NCI-H1694 (cell line): Measurements from ENCODE around the gene JOSD1.
"Not testable (repeated sequence)": the region's sequence is repeated elsewhere in the genome, so short reads cannot be mapped to it uniquely, and the experiment has no call there.

ENCODE experiments used
- DNase-seq: peaks from one replicate; lab custom pipeline; 2025; lab: John Stamatoyannopoulos, UW

The JOSD1 gene

DNA sequence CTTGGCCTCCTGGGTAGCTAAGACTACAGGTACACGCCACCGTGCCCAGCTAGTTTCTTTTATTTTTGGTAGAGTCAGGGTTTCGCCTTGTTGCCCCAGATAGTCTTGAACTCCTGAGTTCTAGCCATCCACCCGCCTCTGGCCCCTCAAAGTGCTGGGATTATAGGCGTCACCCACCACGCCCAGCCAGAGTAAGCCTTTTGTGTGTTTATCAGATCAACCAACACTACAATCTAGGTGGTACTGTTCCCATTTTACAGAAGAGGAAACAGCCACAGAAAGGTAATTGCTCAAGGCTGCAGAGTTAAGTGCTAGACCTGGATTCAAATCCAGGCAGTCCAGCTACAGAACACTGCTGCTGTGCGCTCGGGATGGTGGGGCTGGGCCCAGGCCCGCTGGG is 15.8 kb downstream of the JOSD1 start:
- DNase-seq = no peak

DNA sequence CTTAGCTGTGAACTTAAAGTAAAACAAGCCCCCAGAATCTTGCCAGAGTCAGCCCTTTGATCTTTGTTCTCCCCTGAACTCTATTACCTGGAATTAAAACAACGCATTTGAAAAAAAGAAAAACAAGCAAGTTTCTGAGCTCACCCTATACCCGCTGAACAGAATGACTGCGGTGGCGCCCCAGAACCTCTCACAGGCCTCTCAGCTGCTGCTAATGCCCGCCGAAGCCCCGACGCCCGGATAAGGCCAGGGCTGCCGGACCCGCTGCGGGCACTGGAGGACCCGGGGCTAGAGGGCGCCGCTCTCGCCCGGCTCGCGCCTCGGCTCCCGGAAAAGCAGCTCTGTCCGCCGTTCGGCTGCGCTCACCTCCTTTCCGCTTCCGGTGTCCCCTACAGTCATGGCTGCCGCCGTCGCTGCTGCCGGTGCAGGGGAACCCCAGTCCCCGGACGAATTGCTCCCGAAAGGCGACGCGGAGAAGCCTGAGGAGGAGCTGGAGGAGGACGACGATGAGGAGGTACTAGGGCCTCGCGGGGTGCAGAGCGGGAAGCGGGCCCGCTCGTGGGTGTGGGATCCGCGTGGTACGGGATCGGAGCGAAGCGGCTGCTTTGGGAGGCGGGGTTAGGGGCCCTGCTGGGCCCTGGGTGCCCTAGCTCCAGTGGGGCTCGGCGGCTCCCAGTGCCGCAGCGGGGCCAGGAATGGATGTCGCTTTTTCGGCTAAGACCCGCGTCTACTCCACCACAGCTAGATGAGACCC is 19.0 kb downstream of the JOSD1 start, which contains the start of gene TOMM22:
Gene TOMM22 (plus strand): TSS at position 376 of the 754 bp plus-strand sequence. CDS start 22 bp downstream, at position 398.
- peak; percentile 50 for DNase-seq

DNA sequence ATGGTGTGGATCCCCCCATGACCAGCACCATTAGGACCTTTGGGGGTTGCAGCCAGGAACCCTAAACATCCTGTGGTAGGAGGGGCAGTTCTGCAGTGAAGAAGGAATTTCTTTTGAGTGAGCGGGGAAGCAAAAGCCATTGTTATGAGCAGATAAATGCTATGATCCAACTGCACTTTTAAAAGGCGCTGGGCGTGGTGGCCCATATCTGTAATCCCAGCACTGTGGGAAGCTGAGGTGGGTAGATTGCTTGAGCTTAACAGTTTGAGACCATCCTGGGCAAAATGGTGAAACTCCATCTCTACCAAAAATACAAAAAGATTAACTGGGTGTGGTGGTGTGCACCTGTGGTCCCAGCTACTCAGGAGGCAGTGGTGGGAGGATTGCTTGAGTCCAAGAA is 24.9 kb downstream of the JOSD1 start:
- no peak for DNase-seq

DNA sequence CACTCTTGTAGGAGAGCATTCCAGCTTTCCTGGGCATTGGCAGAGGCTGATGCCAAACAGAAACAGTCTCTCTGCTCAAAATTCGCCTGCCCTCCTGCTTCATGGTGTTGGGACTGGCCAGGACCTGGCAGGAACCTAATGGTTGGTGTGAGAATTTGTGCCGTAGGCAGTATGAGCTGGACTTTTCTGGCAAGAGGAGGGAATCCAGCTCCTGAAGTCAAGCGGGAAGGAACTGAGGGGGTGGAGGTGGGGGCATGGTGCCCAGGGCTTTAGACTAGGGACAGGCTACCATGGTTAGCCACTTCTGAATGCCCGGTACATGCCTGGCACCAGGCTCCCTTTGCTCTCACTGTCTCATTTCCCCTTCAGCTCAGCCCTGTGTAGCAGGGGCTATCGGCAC is 25.9 kb downstream of the JOSD1 start:
- DNase-seq = no peak

DNA sequence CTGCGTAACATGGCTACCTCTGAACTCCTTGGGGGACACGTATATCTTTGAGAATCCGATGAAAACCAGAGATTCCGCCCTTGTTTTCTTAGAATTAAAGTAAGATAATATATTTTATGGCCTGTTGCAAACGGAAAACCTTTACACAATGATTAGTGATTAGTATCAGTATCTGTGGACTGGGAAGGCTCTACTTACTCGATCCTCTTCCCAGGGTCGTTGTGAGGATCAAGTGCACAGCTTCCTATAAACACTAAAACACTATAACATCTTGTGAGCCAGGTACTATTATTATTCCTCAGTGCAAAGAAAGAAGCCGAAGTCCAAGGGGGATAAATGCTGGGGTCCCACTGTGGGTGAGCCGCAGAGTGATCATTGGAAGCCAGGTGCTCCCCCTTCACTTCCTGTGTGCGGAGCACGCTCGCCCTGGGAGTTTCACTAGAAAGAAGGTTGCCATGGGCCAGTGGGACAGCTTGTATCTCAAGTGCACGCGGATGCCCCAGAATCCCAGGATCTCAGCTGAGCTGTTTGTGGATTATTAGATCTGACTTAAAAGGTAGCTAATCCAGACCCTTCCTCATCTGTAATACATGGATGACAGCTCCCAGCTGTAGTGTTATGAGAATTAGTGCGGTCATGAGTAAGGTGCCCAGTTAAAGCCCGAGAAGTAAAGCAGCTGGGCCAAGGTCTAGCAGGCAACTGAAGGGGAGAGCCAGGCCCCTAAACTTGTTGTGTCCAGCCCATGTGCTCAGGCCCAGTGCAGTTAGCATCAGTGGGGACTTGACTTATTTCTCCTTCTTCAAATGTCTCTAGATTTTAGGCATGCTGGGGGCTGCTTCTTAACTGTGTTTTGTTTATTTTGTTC is 43.5 kb downstream of the JOSD1 start:
- no peak for DNase-seq

DNA sequence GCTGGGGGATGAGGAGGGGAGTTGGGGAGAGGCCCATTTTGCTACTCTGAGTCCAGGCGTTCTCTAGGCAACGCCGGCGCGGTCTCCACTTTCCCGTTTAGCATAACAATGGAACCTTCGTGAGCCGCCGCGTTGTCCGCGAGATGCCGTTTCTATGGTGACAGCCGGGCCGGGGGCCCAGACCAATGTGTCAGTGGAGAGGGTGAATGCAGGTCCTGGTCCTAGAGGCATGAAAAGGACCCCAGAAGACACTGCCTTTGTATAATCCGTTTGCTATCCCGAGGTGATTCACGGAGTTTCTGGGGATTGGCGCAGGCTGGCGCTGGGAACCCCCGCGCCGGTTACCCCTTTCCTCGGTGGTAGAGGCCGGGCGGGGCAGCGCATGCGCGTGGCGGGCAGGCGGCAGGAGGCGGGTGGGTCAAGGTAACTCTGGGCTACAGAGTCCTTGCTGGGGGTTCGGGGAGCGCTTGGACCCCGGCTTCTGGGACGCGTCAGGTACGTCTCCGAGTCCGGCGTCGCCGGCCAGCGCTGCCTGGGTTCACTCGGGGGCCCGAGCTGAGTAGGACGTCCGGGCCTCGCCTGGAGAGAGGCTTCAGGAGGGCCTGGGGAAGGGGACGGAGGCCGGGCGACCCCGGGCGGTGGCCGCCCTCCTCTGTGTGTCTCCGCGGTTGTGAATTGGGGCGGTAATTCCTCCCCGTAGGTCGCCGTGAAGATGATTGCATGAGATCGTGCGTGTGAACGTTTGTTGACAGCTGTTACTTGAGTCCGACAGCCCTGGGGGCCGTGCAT is 44.3 kb downstream of the JOSD1 start, which contains the start of the genes CBY1 and FAM227A:
Gene CBY1 (plus strand): TSS at position 383 of the 789 bp plus-strand sequence. CDS start 11,417 bp downstream, outside the sequence.
Gene FAM227A (minus strand): TSS at position 137 of the 789 bp plus-strand sequence. CDS start 6,224 bp downstream, outside the sequence.
- peak; percentile 56 for DNase-seq

DNA sequence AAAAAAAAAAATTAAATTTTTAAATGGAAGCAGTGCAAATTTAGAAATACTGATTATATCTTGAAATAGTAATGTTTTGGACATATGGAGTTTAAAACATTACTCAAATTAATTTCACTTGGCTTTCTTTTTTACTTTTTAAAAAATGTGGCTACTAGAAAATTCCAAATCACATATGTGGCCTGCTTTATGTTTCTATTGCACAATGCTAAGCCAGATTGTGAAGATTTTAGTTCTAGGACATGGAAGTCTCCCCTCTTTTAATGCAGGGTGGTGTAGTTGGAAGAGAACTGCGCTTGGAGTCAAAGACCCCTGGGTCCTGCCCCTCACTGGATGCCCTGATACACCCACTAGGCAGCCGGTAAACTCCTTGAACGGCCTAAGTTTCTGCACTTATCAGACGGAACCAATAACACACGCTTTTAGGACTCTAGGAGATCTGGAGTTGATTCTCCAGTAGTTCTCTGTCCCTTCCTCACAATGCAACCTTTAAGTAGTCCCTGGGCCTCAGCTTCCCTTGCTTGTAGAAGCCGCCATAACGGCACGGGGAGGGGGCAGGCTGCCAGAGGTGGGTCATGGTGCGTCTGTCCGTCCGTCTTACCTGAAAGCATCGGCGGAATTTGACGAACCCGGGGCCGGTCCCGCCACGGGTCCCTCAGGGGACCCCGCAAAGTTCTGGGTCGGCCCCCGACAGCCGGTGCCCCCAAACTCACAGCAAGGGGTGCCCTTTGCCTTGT is 45.1 kb downstream of the JOSD1 start:
- no peak for DNase-seq

DNA sequence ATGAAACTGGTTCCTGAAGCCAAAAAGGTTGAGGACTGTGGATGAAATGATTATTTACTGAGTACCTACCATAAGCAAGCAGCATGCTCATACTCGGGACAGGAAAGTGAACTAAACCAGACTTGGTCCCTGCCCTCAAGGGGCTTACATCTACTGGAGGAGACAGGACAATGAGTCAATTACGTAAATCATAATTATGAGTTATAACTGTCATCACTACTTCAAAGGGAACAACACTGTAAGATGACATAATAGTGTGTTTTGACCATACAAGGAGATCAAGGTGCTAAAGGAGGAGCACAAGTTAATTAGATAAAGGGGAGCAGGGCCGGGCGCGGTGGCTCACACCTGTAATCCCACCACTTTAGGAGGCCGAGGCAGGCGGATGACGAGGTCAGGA is 47.0 kb downstream of the JOSD1 start:
- DNase-seq = no peak

DNA sequence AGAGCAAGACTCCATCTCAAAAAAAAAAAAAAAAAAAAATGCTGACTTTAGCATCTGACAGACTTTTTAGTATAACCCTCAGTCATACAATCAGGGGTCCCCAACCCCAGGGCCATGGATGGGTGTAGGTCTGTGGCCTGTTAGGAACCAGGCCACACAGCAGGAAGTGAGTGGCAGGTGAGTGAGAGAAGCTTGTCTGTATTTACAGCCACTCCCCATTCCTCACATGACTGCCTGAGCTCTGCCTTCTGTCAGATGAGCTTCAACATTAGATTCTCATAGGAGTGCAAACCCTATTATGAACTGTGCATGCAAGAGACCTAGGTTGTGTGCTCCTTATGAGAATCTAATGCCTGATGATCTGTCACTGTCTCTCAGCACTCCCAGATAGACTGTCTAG is 47.9 kb downstream of the JOSD1 start:
- DNase-seq = no peak

DNA sequence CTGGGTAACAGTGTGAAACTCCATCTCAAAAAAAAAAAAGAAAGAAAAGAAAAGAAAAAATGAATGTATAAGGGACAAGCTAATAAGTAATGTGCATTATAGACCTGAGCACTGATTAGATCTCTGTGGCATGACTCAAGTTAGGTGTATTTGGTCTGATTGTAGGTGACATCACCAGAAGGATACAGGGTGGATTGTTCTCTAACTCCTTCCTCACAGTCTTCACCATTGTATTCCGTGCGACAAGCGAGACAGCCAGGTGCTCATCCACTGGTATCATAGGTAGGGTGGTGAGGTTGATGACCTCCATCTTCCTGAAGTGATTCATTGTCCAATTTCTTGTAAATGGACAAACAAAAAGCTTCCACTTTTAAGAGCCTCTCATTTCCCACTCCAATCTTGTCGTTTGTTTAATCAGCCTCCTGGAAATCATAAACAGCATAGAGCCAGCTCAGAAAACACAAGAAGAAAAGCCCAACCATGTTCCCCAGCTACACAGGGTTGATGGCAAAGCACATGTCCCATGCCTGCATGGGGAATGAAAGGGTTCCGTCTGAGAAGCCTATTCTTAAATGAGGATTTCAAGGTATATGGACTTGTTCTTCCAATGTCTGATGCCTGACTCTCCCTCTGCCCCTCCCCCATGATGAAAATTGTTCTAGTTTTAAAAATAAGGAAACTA is 50.8 kb downstream of the JOSD1 start:
- no peak for DNase-seq

DNA sequence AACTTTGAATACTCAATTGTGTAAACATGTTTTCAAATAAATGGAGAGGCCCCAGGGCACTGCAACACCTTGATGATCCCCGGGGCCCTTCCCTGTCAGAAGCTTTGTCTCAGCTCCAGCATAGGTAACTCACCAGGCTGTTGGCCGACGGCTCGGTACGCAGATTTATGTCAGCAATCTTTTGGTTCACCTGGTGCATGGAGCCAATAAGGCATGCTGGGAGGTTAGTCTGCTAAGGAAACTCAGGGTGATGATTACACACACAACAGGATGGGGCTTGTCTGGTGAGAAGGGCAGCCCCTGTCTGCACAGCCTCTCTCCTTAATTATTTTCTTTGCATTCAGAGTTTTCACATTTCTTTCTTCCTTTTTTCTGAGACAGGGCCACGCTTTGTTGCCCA is 55.3 kb downstream of the JOSD1 start:
- DNase-seq = no peak

DNA sequence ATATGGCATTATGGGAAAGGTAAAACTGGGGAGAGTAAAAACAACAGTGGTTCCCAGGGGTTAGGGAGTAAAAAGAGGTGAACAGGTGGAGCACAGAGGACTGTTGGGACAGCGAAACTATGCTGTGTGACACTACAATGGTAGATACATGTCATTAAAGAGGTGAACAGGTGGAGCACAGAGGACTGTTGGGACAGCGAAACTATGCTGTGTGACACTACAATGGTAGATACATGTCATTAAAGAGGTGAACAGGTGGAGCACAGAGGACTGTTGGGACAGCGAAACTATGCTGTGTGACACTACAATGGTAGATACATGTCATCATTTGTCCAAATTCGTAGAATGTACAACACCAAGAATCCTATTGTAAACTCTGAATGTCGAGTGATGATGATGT is 56.5 kb downstream of the JOSD1 start:
- DNase-seq = not testable (repeated sequence)

DNA sequence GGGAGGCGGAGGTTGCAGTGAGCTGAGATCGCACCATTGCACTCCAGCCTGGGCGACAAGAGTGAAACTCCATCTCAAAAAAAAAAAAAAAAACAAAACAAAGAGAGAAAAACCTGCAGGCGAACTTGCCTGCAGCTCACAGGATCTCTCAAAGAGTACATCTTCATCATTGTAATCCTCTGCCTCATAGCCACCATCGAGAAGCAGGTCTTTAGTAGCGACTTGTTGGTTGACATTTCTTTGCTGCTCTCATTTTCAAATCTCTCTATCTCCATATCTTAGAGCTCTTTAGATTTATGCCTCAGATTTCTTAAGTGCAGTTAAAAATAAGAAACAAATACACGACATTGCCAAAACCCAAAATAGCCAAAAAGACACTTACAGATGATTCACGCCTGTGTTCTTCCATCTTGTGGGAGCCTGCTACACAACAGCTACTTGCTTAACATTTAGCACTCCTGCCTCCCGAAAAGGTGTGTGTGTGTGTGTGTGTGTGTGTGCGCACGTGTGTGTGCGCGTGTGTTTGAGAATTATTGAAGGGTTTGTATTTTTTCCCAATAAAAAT is 59.2 kb downstream of the JOSD1 start:
- no peak for DNase-seq

DNA sequence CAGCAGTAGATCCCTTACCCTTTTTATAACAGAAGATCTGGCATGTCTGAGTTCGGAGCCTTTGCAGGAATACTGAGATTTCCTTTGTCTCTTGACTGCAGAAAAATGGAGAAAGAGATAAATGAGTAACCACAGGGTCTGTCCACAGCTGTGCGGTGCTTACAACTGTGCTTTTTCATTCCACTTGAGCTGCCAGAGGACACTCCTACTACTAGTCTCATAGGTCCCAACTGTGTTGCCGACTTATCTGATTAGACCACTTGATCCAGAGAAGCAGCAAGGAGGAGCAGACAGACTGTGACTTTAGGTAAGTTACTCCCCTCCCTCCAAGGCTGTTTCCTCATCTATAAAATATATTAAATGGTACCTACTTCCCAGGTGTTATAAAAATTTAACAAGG is 62.0 kb downstream of the JOSD1 start:
- no peak for DNase-seq

DNA sequence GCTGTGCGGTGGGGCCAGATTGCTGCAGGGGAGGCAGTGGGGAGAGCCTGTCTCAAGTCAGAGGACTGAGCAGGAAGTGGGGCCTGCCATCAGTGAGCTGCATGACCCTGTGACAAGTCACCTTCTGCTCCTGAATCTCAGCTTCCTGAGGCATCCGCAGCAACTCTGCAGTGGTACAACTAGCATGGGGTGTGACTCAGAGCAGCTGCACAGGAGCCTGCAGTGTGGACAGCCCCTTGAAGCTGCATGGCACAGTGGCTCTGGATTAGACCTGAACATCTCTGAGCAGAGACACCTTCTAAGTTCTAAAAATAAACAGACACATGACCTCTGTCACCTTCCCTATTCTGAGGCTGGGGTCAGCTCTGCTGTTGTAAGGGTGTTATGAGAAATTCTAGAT is 62.5 kb downstream of the JOSD1 start:
- DNase-seq = no peak
